Measurements from ENCODE around the gene BRIP1.

- TF ChIP-seq CTCF (IDR thresholded peaks at IDR 0.05) = no peak
- TF ChIP-seq POLR2A (IDR thresholded peaks at IDR 0.05) = no peak
Observed at GRCh38 chr17:61716225-61716829, 147.0 kb downstream of the BRIP1 start.

Measured in uterus (tissue), 2 donors.